Measurements from ENCODE around the gene PTPRN. TPM values are rescaled to one million over a fixed set of nuclear protein-coding genes. Genes with fewer than 3 reads are reported as not detected.
"Not testable (repeated sequence)": the region's sequence is repeated elsewhere in the genome, so short reads cannot be mapped to it uniquely, and the experiment has no call there.

Gene PTPRN
- total RNA-seq, 1 donor from 2014 or later: not detected

DNA sequence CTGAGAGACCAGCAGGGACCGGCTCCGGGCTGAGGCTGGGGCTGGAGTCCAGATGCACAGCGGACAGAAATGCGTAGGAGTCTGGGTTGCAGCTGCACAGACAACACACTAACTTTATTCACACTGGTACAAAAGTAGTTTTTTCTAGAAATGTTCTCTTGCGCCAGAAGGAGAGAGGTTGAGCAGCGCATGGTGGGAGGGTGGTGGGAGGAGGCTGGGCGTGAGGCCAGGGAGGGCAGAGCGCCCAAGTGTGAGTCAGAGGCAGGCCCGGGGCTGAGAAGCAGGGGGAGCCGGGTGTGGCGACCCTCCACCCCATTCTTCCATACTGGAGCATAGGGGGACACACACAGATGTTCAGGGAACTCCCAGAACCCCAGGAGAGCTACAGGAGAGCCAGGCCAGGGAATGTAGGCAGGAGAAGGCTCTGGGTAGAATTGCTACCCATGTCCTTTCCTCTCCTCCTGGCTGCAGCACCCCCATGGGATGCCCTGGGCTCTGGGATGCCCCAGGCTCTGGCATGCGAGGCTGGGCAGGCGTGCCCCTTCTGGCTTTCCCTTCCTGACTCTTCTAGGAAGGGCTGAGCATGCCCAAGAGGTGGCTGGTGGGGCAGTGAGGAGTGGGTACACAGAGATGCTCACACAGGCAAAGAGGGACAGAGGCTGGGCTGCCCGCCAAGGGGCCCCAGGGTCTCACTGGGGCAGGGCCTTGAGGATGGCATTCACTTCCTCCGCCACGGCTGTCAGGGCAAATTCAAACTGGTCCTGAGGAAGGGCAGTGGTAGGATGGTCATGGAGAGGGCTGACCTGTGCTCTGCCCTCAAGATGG lies 19.5 kb downstream of the PTPRN start:
- no peak overlapping the region for H3K27ac ChIP-seq

DNA sequence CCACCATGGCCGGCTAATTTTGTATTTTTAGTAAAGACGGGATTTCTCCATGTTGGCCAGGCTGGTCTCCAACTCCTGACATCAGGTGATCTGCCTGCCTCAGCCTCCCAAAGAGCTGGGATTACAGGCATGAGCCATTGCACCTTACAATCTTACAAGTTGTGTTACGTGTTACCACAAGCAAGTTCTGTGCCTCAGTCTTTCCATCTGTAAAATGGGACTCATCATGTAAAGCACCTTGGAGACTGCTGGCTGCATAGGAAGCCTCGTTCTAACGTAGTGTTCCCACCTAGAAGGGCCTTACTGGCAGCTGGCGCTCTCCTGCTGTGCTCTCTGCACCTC lies 20.0 kb downstream of the PTPRN start:
- peaks cover 22% of the 10 kb centered on the region for H3K36me3 ChIP-seq
- TF ChIP-seq, protein P1, sequence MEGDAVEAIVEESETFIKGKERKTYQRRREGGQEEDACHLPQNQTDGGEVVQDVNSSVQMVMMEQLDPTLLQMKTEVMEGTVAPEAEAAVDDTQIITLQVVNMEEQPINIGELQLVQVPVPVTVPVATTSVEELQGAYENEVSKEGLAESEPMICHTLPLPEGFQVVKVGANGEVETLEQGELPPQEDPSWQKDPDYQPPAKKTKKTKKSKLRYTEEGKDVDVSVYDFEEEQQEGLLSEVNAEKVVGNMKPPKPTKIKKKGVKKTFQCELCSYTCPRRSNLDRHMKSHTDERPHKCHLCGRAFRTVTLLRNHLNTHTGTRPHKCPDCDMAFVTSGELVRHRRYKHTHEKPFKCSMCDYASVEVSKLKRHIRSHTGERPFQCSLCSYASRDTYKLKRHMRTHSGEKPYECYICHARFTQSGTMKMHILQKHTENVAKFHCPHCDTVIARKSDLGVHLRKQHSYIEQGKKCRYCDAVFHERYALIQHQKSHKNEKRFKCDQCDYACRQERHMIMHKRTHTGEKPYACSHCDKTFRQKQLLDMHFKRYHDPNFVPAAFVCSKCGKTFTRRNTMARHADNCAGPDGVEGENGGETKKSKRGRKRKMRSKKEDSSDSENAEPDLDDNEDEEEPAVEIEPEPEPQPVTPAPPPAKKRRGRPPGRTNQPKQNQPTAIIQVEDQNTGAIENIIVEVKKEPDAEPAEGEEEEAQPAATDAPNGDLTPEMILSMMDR (IDR thresholded peaks at IDR 0.05): no peak
- peaks cover 10% of the 10 kb centered on the region for H3K4me1 ChIP-seq
- no peak for DNase-seq
- H3K4me3 ChIP-seq: no peak overlapping the region
- intact Hi-C loops (cut with DNase I): no loop called here
- ATAC-seq: no peak
- no peaks in the 10 kb centered on the region for H3K9me3 ChIP-seq
- H3K27me3 ChIP-seq (ENCODE audit: low read depth): no peaks in the 10 kb centered on the region
- no peak overlapping the region for H3K27ac ChIP-seq

More for the DNA sequence above, 19.5 kb downstream of the PTPRN start:
- peaks cover 17% of the 10 kb centered on the region for H3K36me3 ChIP-seq
- H3K27me3 ChIP-seq (ENCODE audit: low read depth): no peaks in the 10 kb centered on the region
- ATAC-seq (peak; percentile 23 to 26), DNase-seq (no peak)
- TF ChIP-seq, protein P1 (IDR thresholded peaks at IDR 0.05): no peak
- peaks cover 14% of the 10 kb centered on the region for H3K4me1 ChIP-seq
- intact Hi-C loops (cut with DNase I): no loop called here
- H3K9me3 ChIP-seq: no peaks in the 10 kb centered on the region
- no peak overlapping the region for H3K4me3 ChIP-seq

DNA sequence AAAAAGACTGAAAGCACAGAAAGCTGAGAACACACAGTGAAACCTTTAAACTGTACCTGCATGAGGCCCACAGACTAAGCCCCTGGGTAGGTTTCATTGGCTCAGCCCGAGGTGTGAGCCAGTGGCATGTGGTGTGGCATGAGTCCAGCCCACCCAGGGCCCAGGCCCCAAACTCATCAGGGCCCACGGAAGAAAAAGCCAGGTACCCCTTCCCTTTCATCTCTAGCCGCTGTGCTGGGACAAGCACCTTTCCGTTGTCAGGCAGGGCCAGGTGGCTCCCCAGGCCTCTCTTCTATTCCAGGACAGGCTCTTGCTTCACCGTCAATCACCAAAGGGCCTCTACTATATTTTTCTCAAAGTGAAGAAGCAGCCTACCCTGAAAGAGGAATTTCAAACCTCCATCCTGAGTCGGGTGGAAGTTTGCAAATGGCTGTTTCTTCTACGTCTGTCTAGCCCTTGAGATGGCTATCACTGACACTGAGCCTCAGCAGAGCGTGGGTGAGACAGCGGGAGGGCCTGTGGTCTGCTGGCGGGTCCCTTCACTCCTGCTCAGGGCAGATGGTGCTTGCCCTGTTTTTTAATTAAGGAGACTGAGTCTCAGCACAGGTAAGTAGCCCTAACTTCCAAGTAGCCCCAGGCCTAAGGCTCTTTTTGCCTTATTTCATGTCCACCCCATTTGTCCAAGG lies 21.5 kb downstream of the PTPRN start:
- Histone ChIP-seq H3K27ac (no peak overlapping the region), H3K36me3 (peaks cover 37% of the 10 kb centered on the region), H3K27me3 (ENCODE audit: low read depth) (no peaks in the 10 kb centered on the region), H3K9me3 (no peaks in the 10 kb centered on the region), H3K4me1 (peaks cover 7% of the 10 kb centered on the region), H3K4me3 (no peak overlapping the region)
- DNase-seq (no peak), ATAC-seq (no peak)
- TF ChIP-seq, protein P1 (IDR thresholded peaks at IDR 0.05): no peak
- intact Hi-C loops (cut with DNase I): no loop called here

DNA sequence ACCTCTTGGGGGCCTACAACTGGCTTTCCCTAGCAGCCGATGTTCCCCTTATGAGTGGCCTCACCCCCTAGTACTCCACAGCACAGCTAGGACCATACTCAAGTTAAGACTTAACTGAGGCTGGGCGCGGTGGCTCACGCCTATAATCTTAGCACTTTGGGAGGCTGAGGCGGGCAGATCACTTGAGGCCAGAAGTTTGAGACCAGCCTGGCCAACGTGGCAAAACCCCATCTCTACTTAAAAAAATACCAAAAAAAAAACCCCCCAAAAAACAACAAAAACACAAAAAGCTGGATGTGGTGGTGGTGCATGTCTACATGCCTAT lies 22.1 kb downstream of the PTPRN start:
- H3K27me3 ChIP-seq (ENCODE audit: low read depth); H3K4me3 ChIP-seq; H3K4me1 ChIP-seq; H3K9me3 ChIP-seq; ATAC-seq; DNase-seq; intact Hi-C loops (cut with DNase I); H3K27ac ChIP-seq: not testable (repeated sequence)
- H3K36me3 ChIP-seq: peaks cover 43% of the 10 kb centered on the region

DNA sequence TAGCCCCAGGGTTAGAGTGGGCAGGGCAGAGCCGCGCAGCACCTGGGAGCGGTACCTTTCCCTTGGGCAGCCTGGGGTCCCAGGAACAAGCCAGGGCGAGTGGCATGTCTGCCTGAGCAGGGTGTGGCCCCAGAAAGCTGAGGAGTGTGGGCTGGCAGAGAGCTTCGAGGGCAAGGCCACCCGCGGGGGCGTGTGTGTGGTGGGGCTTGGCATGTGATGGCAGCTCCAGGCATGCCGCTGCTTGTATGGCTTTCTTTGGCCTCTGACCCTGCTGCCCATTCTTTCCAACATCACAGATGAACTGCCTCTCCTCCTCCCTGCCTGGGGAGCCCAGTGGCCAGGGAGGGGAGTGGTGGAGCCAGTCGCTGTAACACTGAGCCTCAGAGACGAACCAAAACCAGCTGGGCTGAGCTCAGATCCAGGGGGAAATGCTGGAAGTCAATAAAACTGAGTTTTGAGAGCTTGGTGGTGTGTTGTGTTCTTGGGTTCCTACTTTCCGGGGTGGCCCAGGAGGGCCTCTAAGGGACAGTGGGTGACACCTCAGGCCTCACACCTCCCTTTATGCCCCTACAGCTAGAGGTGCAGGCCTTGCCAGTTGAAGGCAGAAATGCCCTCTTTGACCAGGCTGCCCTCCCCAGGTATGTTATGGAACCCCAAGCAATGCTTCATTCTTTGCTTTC lies 22.6 kb downstream of the PTPRN start:
- peak in 1 of 2 donors; percentile 8 for ATAC-seq
- Histone ChIP-seq H3K27me3 (ENCODE audit: low read depth) (no peaks in the 10 kb centered on the region), H3K4me1 (peaks cover 7% of the 10 kb centered on the region), H3K9me3 (no peaks in the 10 kb centered on the region), H3K4me3 (no peak overlapping the region), H3K27ac (no peak overlapping the region), H3K36me3 (peaks cover 48% of the 10 kb centered on the region)
- no peak for DNase-seq
- TF ChIP-seq, protein P1 (IDR thresholded peaks at IDR 0.05): no peak
- intact Hi-C loops (cut with DNase I): no loop called here

Measured in lower lobe of right lung (tissue), 2 donors.